A673 (cell line): ENCODE data around the gene BEND3. TPM values are rescaled to one million over a fixed set of nuclear protein-coding genes. Genes with fewer than 3 reads are reported as not detected.

Source experiments
- BruUV-seq: library from RNA; stranded (reverse); fragments of 400-500 nt; replicated peaks from 2 replicates; lab custom pipeline; 2021; lab: Mats Ljungman, UMichigan
- CTCF ChIA-PET: fragments of 300-600 bp; sonication (Branson Sonifier 250); formaldehyde crosslinking; loops from one replicate; lab custom pipeline; 2022; ENCODE audit warnings: antibody characterized with exemption; lab: Charles Lee
- POLR2A ChIA-PET: fragments of 300-600 bp; sonication (Branson Sonifier 250); formaldehyde crosslinking; loops from one replicate; lab custom pipeline; 2022; ENCODE audit warnings: antibody characterized with exemption; ENCODE audit not compliant: low non-redundant PET; lab: Charles Lee
- DNase-seq: peaks from one replicate; pipeline ENCODE4 v3.0.0-alpha.2; 2015; ENCODE audit warnings: low spot score
- H3K27ac ChIP-seq: fragments of 200-600 bp; sonication (generic); 2 replicates; pipeline ENCODE4 v1.5.1; 2016; ENCODE audit warnings: mixed run types, low read depth, mild to moderate bottlenecking, mixed read lengths, antibody characterized with exemption, low read length; ENCODE audit not compliant: poor library complexity, severe bottlenecking
- H3K27me3 ChIP-seq: fragments of 200-600 bp; sonication (generic); replicated peaks from 2 replicates; pipeline ENCODE4 v1.6.1; 2017; ENCODE audit warnings: mixed run types, low read depth, mild to moderate bottlenecking, mixed read lengths, antibody characterized with exemption, low read length; ENCODE audit not compliant: insufficient read depth, poor library complexity
- H3K36me3 ChIP-seq: fragments of 200-600 bp; sonication (generic); 2 replicates; pipeline ENCODE4 v1.6.1; 2016; ENCODE audit warnings: mixed run types, mild to moderate bottlenecking, mixed read lengths, antibody characterized with exemption, low read length; ENCODE audit not compliant: insufficient read depth, poor library complexity, severe bottlenecking
- H3K4me1 ChIP-seq: fragments of 200-600 bp; sonication (generic); 2 replicates; pipeline ENCODE4 v1.6.1; 2017; ENCODE audit warnings: mixed run types, mild to moderate bottlenecking, mixed read lengths, antibody characterized with exemption, low read length; ENCODE audit not compliant: insufficient read depth, poor library complexity, severe bottlenecking
- H3K4me3 ChIP-seq: fragments of 200-600 bp; sonication (generic); 2 replicates; pipeline ENCODE4 v1.5.1; 2016; ENCODE audit warnings: low read depth, mixed run types, mild to moderate bottlenecking, mixed read lengths, low read length; ENCODE audit not compliant: poor library complexity, severe bottlenecking
- H3K9me3 ChIP-seq: fragments of 200-600 bp; sonication (generic); 2 replicates; pipeline ENCODE4 v1.6.1; 2016; ENCODE audit warnings: mixed run types, low read depth, mild to moderate bottlenecking, mixed read lengths, antibody characterized with exemption, low read length; ENCODE audit not compliant: poor library complexity, severe bottlenecking
- EZH2 ChIP-seq: fragments of 200-600 bp; sonication (generic); IDR thresholded peaks from 2 replicates; pipeline ENCODE4 v1.6.1; 2017; ENCODE audit warnings: borderline replicate concordance, low read depth, mild to moderate bottlenecking, mixed read lengths, antibody characterized with exemption, low read length; ENCODE audit not compliant: poor library complexity, severe bottlenecking
- intact Hi-C: fragments of 100-400 bp; cut with micrococcal nuclease; formaldehyde crosslinking; loops from one replicate; pipeline ENCODE4 v1.10.0; 2022; ENCODE audit not compliant: unreplicated experiment
- total RNA-seq: library from RNA; stranded (reverse); gene quantifications from 2 replicates; pipeline ENCODE4 v1.2.3, GENCODE V29; 2021
- TF ChIP-seq, protein P1 (sequence below): fragments of 300-800, 200-600 bp; sonication (generic); conservative IDR thresholded peaks from 2 replicates; pipeline ENCODE4 v1.5.1; 2017; ENCODE audit warnings: low read depth, mild to moderate bottlenecking, antibody characterized with exemption, low read length, moderate library complexity, mixed read lengths

Gene BEND3
- total RNA-seq, 1 experiment from 2014 or later: 10.9 TPM

DNA sequence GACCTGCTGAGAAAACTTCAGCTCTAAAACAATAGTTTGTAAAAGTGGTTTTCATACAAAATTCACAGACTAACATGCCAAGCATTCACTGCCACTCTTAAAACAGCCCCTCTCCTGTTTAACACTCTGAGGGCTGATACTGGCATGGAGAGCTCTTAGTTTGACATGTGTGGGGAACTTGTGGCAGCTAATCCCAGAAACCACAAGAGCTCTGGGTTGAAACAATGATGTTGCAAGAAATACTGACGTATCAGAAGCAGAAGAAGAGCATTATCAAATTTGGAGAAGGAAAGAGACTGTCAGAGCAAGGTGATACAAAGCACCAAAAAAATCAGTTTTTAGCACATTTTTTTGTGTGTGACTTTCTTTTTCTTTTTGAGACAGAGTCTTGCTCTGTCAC, 5.1 kb downstream of the BEND3 start:
- BruUV-seq: no TSS peak
- CTCF ChIA-PET: no interaction called here

DNA sequence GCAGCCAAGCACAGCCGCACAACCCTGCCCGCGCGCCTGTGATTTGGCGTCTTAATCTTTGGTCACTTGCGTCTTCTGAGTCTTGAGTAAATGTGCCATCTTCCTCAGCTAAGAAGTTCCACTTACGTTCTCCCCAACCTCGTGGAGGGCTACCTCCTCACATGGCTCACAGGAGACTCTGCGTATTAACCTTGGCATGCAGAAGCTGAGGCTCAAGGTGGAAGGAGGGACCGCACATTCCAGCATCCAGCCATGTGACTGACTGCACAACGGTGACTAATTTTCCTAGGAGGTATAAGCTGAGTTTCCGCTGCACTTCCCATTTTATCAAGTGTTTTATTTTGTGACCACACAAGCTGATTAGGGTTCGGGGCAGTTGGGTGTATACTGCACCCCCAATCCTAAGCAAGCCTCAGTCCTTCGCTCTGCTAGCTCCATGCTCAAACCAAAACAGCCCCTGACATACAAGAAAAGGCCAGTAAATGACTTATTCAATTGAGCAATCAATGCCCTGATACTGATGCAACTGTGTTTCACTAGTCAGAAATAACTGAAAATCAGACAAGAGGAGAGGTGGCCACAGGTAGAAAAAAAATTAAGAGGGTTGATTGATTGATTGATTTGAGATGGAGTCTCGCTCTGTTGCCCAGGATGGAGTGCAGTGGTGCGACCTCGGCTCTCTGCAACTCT, 7.0 kb downstream of the BEND3 start:
- Histone ChIP-seq H3K27ac (no peak overlapping the region), H3K9me3 (no peaks in the 10 kb centered on the region), H3K27me3 (no peaks in the 10 kb centered on the region), H3K4me1 (no peaks in the 10 kb centered on the region), H3K36me3 (no peaks in the 10 kb centered on the region), H3K4me3 (no peak overlapping the region)
- TF ChIP-seq EZH2: no peak
- TF ChIP-seq, protein P1, sequence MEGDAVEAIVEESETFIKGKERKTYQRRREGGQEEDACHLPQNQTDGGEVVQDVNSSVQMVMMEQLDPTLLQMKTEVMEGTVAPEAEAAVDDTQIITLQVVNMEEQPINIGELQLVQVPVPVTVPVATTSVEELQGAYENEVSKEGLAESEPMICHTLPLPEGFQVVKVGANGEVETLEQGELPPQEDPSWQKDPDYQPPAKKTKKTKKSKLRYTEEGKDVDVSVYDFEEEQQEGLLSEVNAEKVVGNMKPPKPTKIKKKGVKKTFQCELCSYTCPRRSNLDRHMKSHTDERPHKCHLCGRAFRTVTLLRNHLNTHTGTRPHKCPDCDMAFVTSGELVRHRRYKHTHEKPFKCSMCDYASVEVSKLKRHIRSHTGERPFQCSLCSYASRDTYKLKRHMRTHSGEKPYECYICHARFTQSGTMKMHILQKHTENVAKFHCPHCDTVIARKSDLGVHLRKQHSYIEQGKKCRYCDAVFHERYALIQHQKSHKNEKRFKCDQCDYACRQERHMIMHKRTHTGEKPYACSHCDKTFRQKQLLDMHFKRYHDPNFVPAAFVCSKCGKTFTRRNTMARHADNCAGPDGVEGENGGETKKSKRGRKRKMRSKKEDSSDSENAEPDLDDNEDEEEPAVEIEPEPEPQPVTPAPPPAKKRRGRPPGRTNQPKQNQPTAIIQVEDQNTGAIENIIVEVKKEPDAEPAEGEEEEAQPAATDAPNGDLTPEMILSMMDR: no peak
- ChIA-PET POLR2A (no interaction called here), CTCF (no interaction called here)
- DNase-seq: no peak
- no TSS peak for BruUV-seq
- intact Hi-C loops: no loop called here

More for the DNA sequence above, 5.1 kb downstream of the BEND3 start:
- intact Hi-C loops: loop anchor here (5.0 kb wide), 2 partner anchors 83 to 773 kb away; partner anchors contain the start of gene MTRES1
- Histone ChIP-seq H3K4me1 (peaks cover 5% of the 10 kb centered on the region), H3K27ac (no peak overlapping the region), H3K4me3 (no peak overlapping the region), H3K36me3 (no peaks in the 10 kb centered on the region), H3K27me3 (no peaks in the 10 kb centered on the region), H3K9me3 (no peaks in the 10 kb centered on the region)
- TF ChIP-seq, protein P1: no peak
- TF ChIP-seq EZH2: no peak
- POLR2A ChIA-PET: no interaction called here
- no peak for DNase-seq

DNA sequence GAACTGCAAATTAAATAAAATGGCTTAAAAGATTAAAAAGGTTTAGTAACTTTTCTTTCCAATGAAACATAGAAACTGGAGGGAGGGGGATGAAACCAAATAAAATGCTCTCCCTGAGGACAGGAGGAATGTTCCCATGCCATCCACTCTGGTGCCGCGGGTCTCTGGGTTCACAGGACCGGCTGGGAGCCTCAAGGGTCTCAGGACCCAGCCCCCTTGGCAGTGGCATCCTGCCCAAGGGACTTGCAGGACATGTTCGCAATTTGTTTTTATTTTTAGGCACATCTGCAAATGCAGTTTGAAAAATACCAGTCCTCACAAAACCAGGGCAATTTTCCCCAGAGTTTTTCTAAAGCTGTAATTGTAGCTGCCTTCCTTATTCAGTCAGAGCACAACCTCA, 7.5 kb downstream of the BEND3 start:
- ChIA-PET CTCF (no interaction called here), POLR2A (no interaction called here)
- Histone ChIP-seq H3K9me3 (no peaks in the 10 kb centered on the region), H3K27me3 (no peaks in the 10 kb centered on the region), H3K4me1 (no peaks in the 10 kb centered on the region), H3K36me3 (no peaks in the 10 kb centered on the region), H3K4me3 (no peak overlapping the region), H3K27ac (no peak overlapping the region)
- DNase-seq: no peak
- BruUV-seq: no TSS peak
- intact Hi-C loops: no loop called here
- no peak for TF ChIP-seq EZH2
- TF ChIP-seq, protein P1: no peak
